Measurements from ENCODE around the gene NMRK2. TPM values are rescaled to one million over a fixed set of nuclear protein-coding genes. Genes with fewer than 3 reads are reported as not detected.
A peak's percentile ranks its signal among the peaks of the same experiment; 100 is the strongest.
"Not testable (repeated sequence)": the region's sequence is repeated elsewhere in the genome, so short reads cannot be mapped to it uniquely, and the experiment has no call there.

The NMRK2 gene
- polyA plus RNA-seq, 3 donors = not detected

GRCh38 chr19:3966051-3967017 lies 33.5 kb downstream of the NMRK2 start:
- H3K27ac Mint-ChIP-seq = peak overlapping the region in 4 of 7 donors; percentile 30 to 66 (median 48)
- intact Hi-C loops (cut with micrococcal nuclease) = no loop called here
- no peak overlapping the region for H3K9ac ChIP-seq (ENCODE audit: insufficient read depth, low read length, poor library complexity, severe bottlenecking)

DNA sequence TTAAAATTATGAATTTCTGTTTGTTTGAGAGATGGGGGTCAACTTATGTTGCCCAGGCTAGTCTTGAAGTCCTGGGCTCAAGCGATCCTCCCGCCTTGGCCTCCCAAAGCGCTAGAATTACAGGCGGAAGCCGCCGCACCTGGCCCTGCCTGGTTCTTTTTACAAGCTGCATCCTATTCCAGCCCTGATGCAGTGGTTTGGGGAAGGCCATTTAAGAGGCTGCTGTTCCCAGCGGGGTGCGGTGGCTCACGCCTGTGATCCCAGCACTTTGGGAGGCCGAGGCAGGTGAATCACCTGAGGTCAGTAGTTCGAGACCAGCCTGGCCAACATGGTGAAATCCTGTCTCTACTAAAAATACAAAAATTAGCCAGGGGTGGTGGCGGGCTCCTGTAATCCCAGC lies 35.1 kb downstream of the NMRK2 start:
- H3K9me3 ChIP-seq (replicated peaks in 1 of 2; ENCODE audit: control insufficient read depth in 1 of 2, insufficient read depth in 1 of 2, low read length in 2 of 2); H3K27ac ChIP-seq (ENCODE audit: low read depth in 1 of 2, low read length in 2 of 2); H3K27ac Mint-ChIP-seq; H3K4me3 Mint-ChIP-seq; H2AFZ ChIP-seq (ENCODE audit: insufficient read depth, low read depth, low read length, poor library complexity, severe bottlenecking); H3K27me3 ChIP-seq (ENCODE audit: control insufficient read depth in 2 of 2, insufficient read depth in 2 of 2, low read length in 2 of 2); H3K4me3 ChIP-seq (replicated peaks in 1 of 3; ENCODE audit: low read depth in 2 of 3, low read length in 3 of 3); intact Hi-C loops (cut with micrococcal nuclease); H3K9me3 Mint-ChIP-seq; H3K4me2 ChIP-seq (replicated peaks; ENCODE audit: extremely low read depth, low read length, poor library complexity, severe bottlenecking); H3K9ac ChIP-seq (ENCODE audit: insufficient read depth, low read length, poor library complexity, severe bottlenecking); H3K27me3 Mint-ChIP-seq (ENCODE audit: low read depth in 3 of 3); DNase-seq: not testable (repeated sequence)
- Histone ChIP-seq H3K36me3 (replicated peaks in 1 of 2; ENCODE audit: control insufficient read depth in 1 of 2, insufficient read depth in 2 of 2, low read length in 2 of 2) (peaks cover 55 to 66% of the 10 kb centered on the region in 2 donors), H3K4me1 (ENCODE audit: control insufficient read depth in 1 of 2, insufficient read depth in 2 of 2, low read length in 2 of 2) (peaks cover 11 to 20% of the 10 kb centered on the region in 2 donors), H4K20me1 (ENCODE audit: insufficient read depth, low read length) (peaks cover 38% of the 10 kb centered on the region), H3K79me2 (ENCODE audit: insufficient read depth, low read length) (peaks cover 37% of the 10 kb centered on the region)
- peaks cover 42 to 64% of the 10 kb centered on the region in 2 donors for H3K36me3 Mint-ChIP-seq
- WGBS (ENCODE audit: insufficient coverage) = 100% methylated on average over 1 of the region's 12 CpGs
- H3K4me1 Mint-ChIP-seq = peaks cover 16% of the 10 kb centered on the region

More at GRCh38 chr19:3966051-3967017, 33.5 kb downstream of the NMRK2 start:
- peaks cover 0 to 2% (median 0%) of the 10 kb centered on the region in 3 donors for H3K27me3 Mint-ChIP-seq (ENCODE audit: low read depth in 3 of 3)
- TF ChIP-seq CTCF (IDR thresholded peaks at IDR 0.05) = no peak
- 89% methylated on average over 23 of the region's 30 CpGs for WGBS (ENCODE audit: insufficient coverage)
- Histone ChIP-seq H3K4me2 (replicated peaks; ENCODE audit: extremely low read depth, low read length, poor library complexity, severe bottlenecking) (no peak overlapping the region), H3K27me3 (ENCODE audit: control insufficient read depth in 2 of 2, insufficient read depth in 2 of 2, low read length in 2 of 2) (no peaks in the 10 kb centered on the region), H3K4me1 (ENCODE audit: control insufficient read depth in 1 of 2, insufficient read depth in 2 of 2, low read length in 2 of 2) (peaks cover 10 to 16% of the 10 kb centered on the region in 2 donors), H3K27ac (ENCODE audit: low read depth in 1 of 2, low read length in 2 of 2) (no peak overlapping the region), H3K9me3 (replicated peaks in 1 of 2; ENCODE audit: control insufficient read depth in 1 of 2, insufficient read depth in 1 of 2, low read length in 2 of 2) (no peaks in the 10 kb centered on the region), H3K4me3 (replicated peaks in 1 of 3; ENCODE audit: low read depth in 2 of 3, low read length in 3 of 3) (no peak overlapping the region), H2AFZ (ENCODE audit: insufficient read depth, low read depth, low read length, poor library complexity, severe bottlenecking) (no peak overlapping the region), H3K36me3 (replicated peaks in 1 of 2; ENCODE audit: control insufficient read depth in 1 of 2, insufficient read depth in 2 of 2, low read length in 2 of 2) (peaks cover 68 to 80% of the 10 kb centered on the region in 2 donors), H3K79me2 (ENCODE audit: insufficient read depth, low read length) (peaks cover 37% of the 10 kb centered on the region), H4K20me1 (ENCODE audit: insufficient read depth, low read length) (peaks cover 38% of the 10 kb centered on the region)
- H3K4me3 Mint-ChIP-seq = no peak overlapping the region
- no peaks in the 10 kb centered on the region for H3K9me3 Mint-ChIP-seq
- peaks cover 16% of the 10 kb centered on the region for H3K4me1 Mint-ChIP-seq
- peaks cover 51 to 79% of the 10 kb centered on the region in 2 donors for H3K36me3 Mint-ChIP-seq
- no peak for DNase-seq
